GM23248 (cell line): Measurements from ENCODE around the gene PHF11.

Experiments
- EZH2 ChIP-seq: fragments of 200-600 bp; sonication (generic); IDR thresholded peaks from 2 replicates; pipeline ENCODE4 v1.6.1; 2018; ENCODE audit warnings: antibody characterized with exemption, mild to moderate bottlenecking; ENCODE audit not compliant: insufficient read depth, poor library complexity, severe bottlenecking
- EZH2phosphoT487 ChIP-seq: fragments of 200-600 bp; sonication (generic); IDR thresholded peaks from 2 replicates; pipeline ENCODE4 v1.6.1; 2018; ENCODE audit warnings: antibody characterized with exemption, moderate library complexity, mild to moderate bottlenecking, low read depth; ENCODE audit not compliant: insufficient read depth

- no peak for TF ChIP-seq EZH2
- no peak for TF ChIP-seq EZH2phosphoT487
Measured at GRCh38 chr13:49499889-49500660, 4.3 kb downstream of the PHF11 start.
